Neural cell (in vitro differentiated cells): ENCODE results near the gene SPOCK1. TPM values are rescaled to one million over a fixed set of nuclear protein-coding genes. Genes with fewer than 3 reads are reported as not detected.
A peak's percentile ranks its signal among the peaks of the same experiment; 100 is the strongest.

ENCODE experiments used
- H2AFZ ChIP-seq: fragments of 200-600, 300-800 bp; sonication (generic), shearing (Covaris generic); 2 replicates; pipeline ENCODE4 v1.6.0; 2014; ENCODE audit warnings: low read depth, mild to moderate bottlenecking, antibody characterized with exemption, low read length, moderate library complexity
- H3F3A ChIP-seq: fragments of 200-600 bp; shearing (Covaris generic); 2 replicates; pipeline ENCODE4 v1.6.1; 2016; ENCODE audit warnings: mild to moderate bottlenecking, moderate library complexity, mixed read lengths, antibody characterized with exemption, low read length; ENCODE audit not compliant: insufficient read depth, poor library complexity, severe bottlenecking
- H3K27ac ChIP-seq: fragments of 200-600, 300-800 bp; sonication (generic), shearing (Covaris generic); 2 replicates; pipeline ENCODE4 v1.5.1; 2014; ENCODE audit warnings: mild to moderate bottlenecking, low read length, moderate library complexity
- H3K27me3 ChIP-seq: fragments of 300-800, 200-600 bp; sonication (generic), shearing (Covaris generic); 2 replicates; pipeline ENCODE4 v1.6.0; 2014; ENCODE audit warnings: mild to moderate bottlenecking, low read depth, low read length, moderate library complexity; ENCODE audit not compliant: insufficient read depth
- H3K36me3 ChIP-seq: fragments of 300-800, 200-600 bp; sonication (generic), shearing (Covaris generic); 2 replicates; pipeline ENCODE4 v1.5.1; 2014; ENCODE audit warnings: mild to moderate bottlenecking, antibody characterized with exemption, low read length, moderate library complexity; ENCODE audit not compliant: insufficient read depth
- H3K4me2 ChIP-seq: fragments of 300-800, 200-600 bp; sonication (generic), shearing (Covaris generic); 2 replicates; pipeline ENCODE4 v1.6.0; 2014; ENCODE audit warnings: mild to moderate bottlenecking, low read length
- H3K4me3 ChIP-seq: fragments of 300-800, 200-600 bp; sonication (generic), shearing (Covaris generic); 2 replicates; pipeline ENCODE4 v1.5.1; 2014; ENCODE audit warnings: mild to moderate bottlenecking, low read length, moderate library complexity
- H3K79me2 ChIP-seq: fragments of 200-600 bp; shearing (Covaris generic); replicated peaks from 2 replicates; pipeline ENCODE4 v1.6.0; 2014; ENCODE audit warnings: mild to moderate bottlenecking, low read length, moderate library complexity; ENCODE audit not compliant: insufficient read depth
- H3K9ac ChIP-seq: fragments of 300-800, 200-600 bp; sonication (generic), shearing (Covaris generic); 2 replicates; pipeline ENCODE4 v1.6.1; 2016; ENCODE audit warnings: mild to moderate bottlenecking, low read length, mixed read lengths
- H3K9me2 ChIP-seq: fragments of 200-600 bp; shearing (Covaris generic); 2 replicates; pipeline ENCODE4 v1.6.1; 2016; ENCODE audit warnings: mild to moderate bottlenecking, low read length, mixed read lengths; ENCODE audit not compliant: insufficient read depth
- H3K9me3 ChIP-seq: fragments of 200-600, 300-800 bp; sonication (generic), shearing (Covaris generic); 2 replicates; pipeline ENCODE4 v1.6.1; 2016; ENCODE audit warnings: mild to moderate bottlenecking, mixed run types, low read length, moderate library complexity, mixed read lengths
- H4K20me1 ChIP-seq: fragments of 200-600 bp; shearing (Covaris generic); 2 replicates; pipeline ENCODE4 v1.6.1; 2016; ENCODE audit warnings: mild to moderate bottlenecking, mixed run types; ENCODE audit not compliant: insufficient read depth
- EP300 ChIP-seq: fragments of 450-650 bp; conservative IDR thresholded peaks from 2 replicates; pipeline ENCODE4 v1.6.1; 2014; ENCODE audit warnings: antibody characterized with exemption, mild to moderate bottlenecking, moderate library complexity; ENCODE audit not compliant: poor library complexity, severe bottlenecking
- EZH2 ChIP-seq: fragments of 200-600, 300-800 bp; shearing (Covaris generic), sonication (generic); IDR thresholded peaks from 2 replicates; pipeline ENCODE4 v1.6.1; 2014; ENCODE audit warnings: antibody characterized with exemption, low read length, borderline replicate concordance, mild to moderate bottlenecking; ENCODE audit not compliant: insufficient read depth, poor library complexity, severe bottlenecking
- MXI1 ChIP-seq: fragments of 450-650 bp; conservative IDR thresholded peaks from 2 replicates; pipeline ENCODE4 v1.6.1; 2014; ENCODE audit warnings: antibody characterized with exemption, mild to moderate bottlenecking; ENCODE audit not compliant: poor library complexity, severe bottlenecking
- POLR2AphosphoS5 ChIP-seq: IDR thresholded peaks from 2 replicates; pipeline ENCODE4 v1.6.1; 2012
- RAD21 ChIP-seq: fragments of 450-650 bp; conservative IDR thresholded peaks from 2 replicates; pipeline ENCODE4 v1.6.1; 2014; ENCODE audit warnings: antibody characterized with exemption, mild to moderate bottlenecking, moderate library complexity
- SMC3 ChIP-seq: fragments of 450-650 bp; conservative IDR thresholded peaks from 2 replicates; pipeline ENCODE4 v1.6.1; 2014; ENCODE audit warnings: antibody characterized with exemption, mild to moderate bottlenecking, moderate library complexity; ENCODE audit not compliant: poor library complexity
- TAF1 ChIP-seq: IDR thresholded peaks from 2 replicates; pipeline ENCODE4 v1.6.1; 2012; ENCODE audit warnings: low read depth
- polyA plus RNA-seq: library from polyadenylated mRNA; depleted of rRNA; stranded (reverse); fragments of >200 nt; gene quantifications from 2 replicates; pipeline ENCODE4 v1.2.3, GENCODE V29; 2014
- TF ChIP-seq, protein P1 (sequence below): fragments of 450-650 bp; IDR thresholded peaks from 2 replicates; pipeline ENCODE4 v1.5.1; 2014; ENCODE audit warnings: antibody characterized with exemption, mild to moderate bottlenecking, moderate library complexity; ENCODE audit not compliant: poor library complexity, severe bottlenecking
- TF ChIP-seq, protein P2 (sequence below): IDR thresholded peaks from 2 replicates; pipeline ENCODE4 v1.6.1; 2012; ENCODE audit warnings: borderline replicate concordance

SPOCK1 gene
- polyA plus RNA-seq, 1 donor from 2014 or later, result 33.6 TPM

GRCh38 chr5:137462265-137462590 lies 36.9 kb downstream of the SPOCK1 start:
- Histone ChIP-seq H3K4me3 (no peak overlapping the region), H3K79me2 (no peaks in the 10 kb centered on the region), H3K9me3 (no peaks in the 10 kb centered on the region), H3K36me3 (no peaks in the 10 kb centered on the region), H3K27ac (no peak overlapping the region), H3K9ac (no peak overlapping the region), H3K27me3 (no peaks in the 10 kb centered on the region), H4K20me1 (no peaks in the 10 kb centered on the region), H3K9me2 (no peaks in the 10 kb centered on the region), H3F3A (no peaks in the 10 kb centered on the region), H2AFZ (no peak overlapping the region), H3K4me2 (no peak overlapping the region)
- TF ChIP-seq, protein P1, sequence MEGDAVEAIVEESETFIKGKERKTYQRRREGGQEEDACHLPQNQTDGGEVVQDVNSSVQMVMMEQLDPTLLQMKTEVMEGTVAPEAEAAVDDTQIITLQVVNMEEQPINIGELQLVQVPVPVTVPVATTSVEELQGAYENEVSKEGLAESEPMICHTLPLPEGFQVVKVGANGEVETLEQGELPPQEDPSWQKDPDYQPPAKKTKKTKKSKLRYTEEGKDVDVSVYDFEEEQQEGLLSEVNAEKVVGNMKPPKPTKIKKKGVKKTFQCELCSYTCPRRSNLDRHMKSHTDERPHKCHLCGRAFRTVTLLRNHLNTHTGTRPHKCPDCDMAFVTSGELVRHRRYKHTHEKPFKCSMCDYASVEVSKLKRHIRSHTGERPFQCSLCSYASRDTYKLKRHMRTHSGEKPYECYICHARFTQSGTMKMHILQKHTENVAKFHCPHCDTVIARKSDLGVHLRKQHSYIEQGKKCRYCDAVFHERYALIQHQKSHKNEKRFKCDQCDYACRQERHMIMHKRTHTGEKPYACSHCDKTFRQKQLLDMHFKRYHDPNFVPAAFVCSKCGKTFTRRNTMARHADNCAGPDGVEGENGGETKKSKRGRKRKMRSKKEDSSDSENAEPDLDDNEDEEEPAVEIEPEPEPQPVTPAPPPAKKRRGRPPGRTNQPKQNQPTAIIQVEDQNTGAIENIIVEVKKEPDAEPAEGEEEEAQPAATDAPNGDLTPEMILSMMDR, result peak; percentile 4
- no peak for TF ChIP-seq EP300

GRCh38 chr5:137461391-137462264 lies 37.5 kb downstream of the SPOCK1 start:
- Histone ChIP-seq H3K36me3 (no peaks in the 10 kb centered on the region), H3F3A (no peaks in the 10 kb centered on the region), H3K9me2 (no peaks in the 10 kb centered on the region), H3K4me3 (no peak overlapping the region), H3K9ac (no peak overlapping the region), H3K4me2 (no peak overlapping the region), H3K79me2 (no peaks in the 10 kb centered on the region), H3K27me3 (no peaks in the 10 kb centered on the region), H3K27ac (no peak overlapping the region), H2AFZ (no peak overlapping the region), H3K9me3 (no peaks in the 10 kb centered on the region), H4K20me1 (no peaks in the 10 kb centered on the region)
- no peak for TF ChIP-seq POLR2AphosphoS5
- TF ChIP-seq, protein P1, result peak; percentile 22

DNA sequence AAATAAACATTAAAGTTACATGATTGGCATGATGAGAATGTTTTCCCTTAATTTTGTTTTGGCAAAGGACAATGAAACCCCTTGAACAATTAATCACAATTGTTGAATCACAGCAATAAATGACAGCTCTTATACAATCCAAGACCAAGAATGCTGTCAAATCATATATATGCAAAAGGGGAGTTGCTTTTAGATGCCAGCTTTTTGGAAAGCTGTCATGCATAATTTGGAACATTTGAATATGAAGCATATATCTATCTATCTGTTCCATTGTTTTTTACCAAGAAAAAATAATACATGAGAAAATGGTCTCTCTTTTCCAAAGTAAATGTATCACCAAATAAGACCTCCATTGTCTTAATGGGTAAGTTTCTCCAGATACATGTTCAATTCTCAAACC lies 44.5 kb downstream of the SPOCK1 start:
- H2AFZ ChIP-seq, result no peak overlapping the region
- no peak overlapping the region for H3K9ac ChIP-seq
- no peak overlapping the region for H3K27ac ChIP-seq
- no peaks in the 10 kb centered on the region for H3K79me2 ChIP-seq
- no peaks in the 10 kb centered on the region for H3F3A ChIP-seq
- H3K36me3 ChIP-seq, result no peaks in the 10 kb centered on the region
- H3K9me2 ChIP-seq, result no peaks in the 10 kb centered on the region
- TF ChIP-seq, protein P2, sequence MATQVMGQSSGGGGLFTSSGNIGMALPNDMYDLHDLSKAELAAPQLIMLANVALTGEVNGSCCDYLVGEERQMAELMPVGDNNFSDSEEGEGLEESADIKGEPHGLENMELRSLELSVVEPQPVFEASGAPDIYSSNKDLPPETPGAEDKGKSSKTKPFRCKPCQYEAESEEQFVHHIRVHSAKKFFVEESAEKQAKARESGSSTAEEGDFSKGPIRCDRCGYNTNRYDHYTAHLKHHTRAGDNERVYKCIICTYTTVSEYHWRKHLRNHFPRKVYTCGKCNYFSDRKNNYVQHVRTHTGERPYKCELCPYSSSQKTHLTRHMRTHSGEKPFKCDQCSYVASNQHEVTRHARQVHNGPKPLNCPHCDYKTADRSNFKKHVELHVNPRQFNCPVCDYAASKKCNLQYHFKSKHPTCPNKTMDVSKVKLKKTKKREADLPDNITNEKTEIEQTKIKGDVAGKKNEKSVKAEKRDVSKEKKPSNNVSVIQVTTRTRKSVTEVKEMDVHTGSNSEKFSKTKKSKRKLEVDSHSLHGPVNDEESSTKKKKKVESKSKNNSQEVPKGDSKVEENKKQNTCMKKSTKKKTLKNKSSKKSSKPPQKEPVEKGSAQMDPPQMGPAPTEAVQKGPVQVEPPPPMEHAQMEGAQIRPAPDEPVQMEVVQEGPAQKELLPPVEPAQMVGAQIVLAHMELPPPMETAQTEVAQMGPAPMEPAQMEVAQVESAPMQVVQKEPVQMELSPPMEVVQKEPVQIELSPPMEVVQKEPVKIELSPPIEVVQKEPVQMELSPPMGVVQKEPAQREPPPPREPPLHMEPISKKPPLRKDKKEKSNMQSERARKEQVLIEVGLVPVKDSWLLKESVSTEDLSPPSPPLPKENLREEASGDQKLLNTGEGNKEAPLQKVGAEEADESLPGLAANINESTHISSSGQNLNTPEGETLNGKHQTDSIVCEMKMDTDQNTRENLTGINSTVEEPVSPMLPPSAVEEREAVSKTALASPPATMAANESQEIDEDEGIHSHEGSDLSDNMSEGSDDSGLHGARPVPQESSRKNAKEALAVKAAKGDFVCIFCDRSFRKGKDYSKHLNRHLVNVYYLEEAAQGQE, result no peak
- TF ChIP-seq SMC3 (no peak), EZH2 (no peak), POLR2AphosphoS5 (no peak), RAD21 (no peak), MXI1 (no peak), EP300 (no peak), TAF1 (no peak)
- TF ChIP-seq, protein P1, result no peak
- H3K27me3 ChIP-seq, result no peaks in the 10 kb centered on the region
- H3K4me2 ChIP-seq, result no peak overlapping the region
- no peak overlapping the region for H3K4me3 ChIP-seq
- no peaks in the 10 kb centered on the region for H3K9me3 ChIP-seq
- no peaks in the 10 kb centered on the region for H4K20me1 ChIP-seq
